HL-60 (cell line): ENCODE results near the gene SPINK5.

Experiments used
- CTCF ChIP-seq: IDR thresholded peaks from one replicate; pipeline ENCODE4 v1.5.1; 2011; ENCODE audit warnings: low read length, control low read depth, inconsistent platforms; ENCODE audit not compliant: insufficient read depth
- GABPA ChIP-seq: IDR thresholded peaks from 2 replicates; pipeline ENCODE4 v1.6.1; 2012; ENCODE audit warnings: low read depth
- POLR2AphosphoS5 ChIP-seq: IDR thresholded peaks from 2 replicates; pipeline ENCODE4 v1.6.1; 2012; ENCODE audit warnings: low read depth
- TF ChIP-seq, protein P1 (sequence below): IDR thresholded peaks from 2 replicates; pipeline ENCODE4 v1.6.1; 2012; ENCODE audit warnings: low read depth; ENCODE audit not compliant: insufficient replicate concordance

DNA sequence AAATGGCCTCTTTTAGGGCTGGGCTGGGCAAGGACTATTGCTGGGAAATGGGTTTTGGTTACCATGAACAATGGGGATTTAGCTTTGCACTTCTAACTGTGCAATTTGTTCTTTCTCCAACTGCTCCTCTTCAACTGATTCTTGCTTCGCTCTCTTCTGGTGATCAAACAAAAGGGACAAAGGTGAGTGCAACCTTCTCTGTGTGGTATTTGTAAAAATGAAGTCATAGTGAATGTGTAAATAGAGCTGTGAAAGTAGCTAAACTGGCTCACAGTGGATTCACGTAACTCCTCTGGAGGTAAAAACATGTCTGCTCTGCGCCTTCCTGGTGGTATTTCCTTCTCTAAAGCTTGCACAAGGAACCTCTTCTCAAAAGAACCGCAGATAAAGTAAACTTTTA is 83.6 kb downstream of the SPINK5 start:
- TF ChIP-seq CTCF, result no peak
- TF ChIP-seq POLR2AphosphoS5, result no peak
- TF ChIP-seq GABPA, result no peak
- TF ChIP-seq, protein P1, sequence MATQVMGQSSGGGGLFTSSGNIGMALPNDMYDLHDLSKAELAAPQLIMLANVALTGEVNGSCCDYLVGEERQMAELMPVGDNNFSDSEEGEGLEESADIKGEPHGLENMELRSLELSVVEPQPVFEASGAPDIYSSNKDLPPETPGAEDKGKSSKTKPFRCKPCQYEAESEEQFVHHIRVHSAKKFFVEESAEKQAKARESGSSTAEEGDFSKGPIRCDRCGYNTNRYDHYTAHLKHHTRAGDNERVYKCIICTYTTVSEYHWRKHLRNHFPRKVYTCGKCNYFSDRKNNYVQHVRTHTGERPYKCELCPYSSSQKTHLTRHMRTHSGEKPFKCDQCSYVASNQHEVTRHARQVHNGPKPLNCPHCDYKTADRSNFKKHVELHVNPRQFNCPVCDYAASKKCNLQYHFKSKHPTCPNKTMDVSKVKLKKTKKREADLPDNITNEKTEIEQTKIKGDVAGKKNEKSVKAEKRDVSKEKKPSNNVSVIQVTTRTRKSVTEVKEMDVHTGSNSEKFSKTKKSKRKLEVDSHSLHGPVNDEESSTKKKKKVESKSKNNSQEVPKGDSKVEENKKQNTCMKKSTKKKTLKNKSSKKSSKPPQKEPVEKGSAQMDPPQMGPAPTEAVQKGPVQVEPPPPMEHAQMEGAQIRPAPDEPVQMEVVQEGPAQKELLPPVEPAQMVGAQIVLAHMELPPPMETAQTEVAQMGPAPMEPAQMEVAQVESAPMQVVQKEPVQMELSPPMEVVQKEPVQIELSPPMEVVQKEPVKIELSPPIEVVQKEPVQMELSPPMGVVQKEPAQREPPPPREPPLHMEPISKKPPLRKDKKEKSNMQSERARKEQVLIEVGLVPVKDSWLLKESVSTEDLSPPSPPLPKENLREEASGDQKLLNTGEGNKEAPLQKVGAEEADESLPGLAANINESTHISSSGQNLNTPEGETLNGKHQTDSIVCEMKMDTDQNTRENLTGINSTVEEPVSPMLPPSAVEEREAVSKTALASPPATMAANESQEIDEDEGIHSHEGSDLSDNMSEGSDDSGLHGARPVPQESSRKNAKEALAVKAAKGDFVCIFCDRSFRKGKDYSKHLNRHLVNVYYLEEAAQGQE, result no peak
